Type B pancreatic cell (in vitro differentiated cells): ENCODE results near the gene ATXN7L2. TPM values are rescaled to one million over a fixed set of nuclear protein-coding genes. Genes with fewer than 3 reads are reported as not detected.
A peak's percentile ranks its signal among the peaks of the same experiment; 100 is the strongest.
"Not testable (repeated sequence)": the region's sequence is repeated elsewhere in the genome, so short reads cannot be mapped to it uniquely, and the experiment has no call there.

Experiments used
- DNase-seq: peaks from one replicate; pipeline ENCODE4 v3.0.0; 2021; ENCODE audit warnings: mixed read lengths; ENCODE audit not compliant: unreplicated experiment; ENCODE audit errors: extremely low spot score
- H3K27ac Mint-ChIP-seq: 2 replicates; pipeline ENCODE4 v1.8.0; 2021; ENCODE audit warnings: mild to moderate bottlenecking, mixed read lengths
- H3K27me3 Mint-ChIP-seq: 2 replicates; pipeline ENCODE4 v1.8.0; 2021; ENCODE audit warnings: mixed read lengths
- H3K36me3 Mint-ChIP-seq: 2 replicates; pipeline ENCODE4 v1.8.0; 2021; ENCODE audit warnings: mixed read lengths
- H3K4me1 Mint-ChIP-seq: one replicate; pipeline ENCODE4 v1.8.0; 2021; ENCODE audit warnings: mixed read lengths; ENCODE audit not compliant: unreplicated experiment
- H3K4me3 Mint-ChIP-seq: 2 replicates; pipeline ENCODE4 v1.8.0; 2021; ENCODE audit warnings: mild to moderate bottlenecking, mixed read lengths
- H3K9me3 Mint-ChIP-seq: 2 replicates; pipeline ENCODE4 v1.8.0; 2021; ENCODE audit warnings: mixed read lengths
- CTCF ChIP-seq: fragments of 200-600 bp; sonication (generic); conservative IDR thresholded peaks from 2 replicates; pipeline ENCODE4 v1.5.0; 2021; ENCODE audit warnings: antibody characterized with exemption, mild to moderate bottlenecking
- total RNA-seq: library from RNA; stranded (reverse); gene quantifications from 2 replicates; pipeline ENCODE4 v1.2.1, GENCODE V29; 2021; ENCODE audit warnings: low replicate concordance

ATXN7L2 gene
- total RNA-seq, 1 donor from 2014 or later, result 12.0 TPM

GRCh38 chr1:109472779-109473178 lies 10.9 kb upstream of the ATXN7L2 start:
- Mint-ChIP-seq H3K27me3 (peaks cover 87% of the 10 kb centered on the region), H3K9me3 (no peaks in the 10 kb centered on the region), H3K27ac (no peak overlapping the region)

GRCh38 chr1:109473284-109474057 lies 10.2 kb upstream of the ATXN7L2 start:
- not testable (repeated sequence) for DNase-seq, H3K27ac Mint-ChIP-seq, H3K36me3 Mint-ChIP-seq, H3K9me3 Mint-ChIP-seq, H3K4me1 Mint-ChIP-seq, H3K4me3 Mint-ChIP-seq
- peaks cover 84% of the 10 kb centered on the region for H3K27me3 Mint-ChIP-seq

More at GRCh38 chr1:109472779-109473178, 10.9 kb upstream of the ATXN7L2 start:
- H3K4me3 Mint-ChIP-seq, result no peak overlapping the region
- H3K4me1 Mint-ChIP-seq, result no peaks in the 10 kb centered on the region
- TF ChIP-seq CTCF, result no peak
- no peaks in the 10 kb centered on the region for H3K36me3 Mint-ChIP-seq
- DNase-seq, result no peak

GRCh38 chr1:109474697-109475096 lies 9.0 kb upstream of the ATXN7L2 start:
- DNase-seq, result no peak
- Mint-ChIP-seq H3K4me3 (no peak overlapping the region), H3K36me3 (no peaks in the 10 kb centered on the region), H3K27ac (no peak overlapping the region), H3K9me3 (peaks cover 5% of the 10 kb centered on the region), H3K27me3 (peaks cover 84% of the 10 kb centered on the region), H3K4me1 (no peaks in the 10 kb centered on the region)
- no peak for TF ChIP-seq CTCF

GRCh38 chr1:109475261-109475660 lies 8.4 kb upstream of the ATXN7L2 start:
- TF ChIP-seq CTCF, result no peak
- peaks cover 83% of the 10 kb centered on the region for H3K27me3 Mint-ChIP-seq
- H3K4me1 Mint-ChIP-seq, result no peaks in the 10 kb centered on the region
- H3K36me3 Mint-ChIP-seq, result no peaks in the 10 kb centered on the region
- H3K9me3 Mint-ChIP-seq, result peaks cover 5% of the 10 kb centered on the region
- no peak overlapping the region for H3K4me3 Mint-ChIP-seq
- DNase-seq, result peak; percentile 39
- no peak overlapping the region for H3K27ac Mint-ChIP-seq

GRCh38 chr1:109476825-109477224 lies 6.9 kb upstream of the ATXN7L2 start:
- H3K36me3 Mint-ChIP-seq, result no peaks in the 10 kb centered on the region
- H3K4me3 Mint-ChIP-seq, result no peak overlapping the region
- H3K27me3 Mint-ChIP-seq, result peaks cover 81% of the 10 kb centered on the region
- no peaks in the 10 kb centered on the region for H3K4me1 Mint-ChIP-seq
- H3K27ac Mint-ChIP-seq, result no peak overlapping the region
- no peak for TF ChIP-seq CTCF
- peaks cover 5% of the 10 kb centered on the region for H3K9me3 Mint-ChIP-seq
- peak; percentile 25 for DNase-seq

- peaks cover 82% of the 10 kb centered on the region for H3K27me3 Mint-ChIP-seq
These were observed 5.9 kb upstream of the ATXN7L2 start for GRCh38 chr1:109477821-109478220.

More at GRCh38 chr1:109477821-109478220, 5.9 kb upstream of the ATXN7L2 start:
- Mint-ChIP-seq H3K9me3 (peaks cover 5% of the 10 kb centered on the region), H3K27ac (no peak overlapping the region), H3K36me3 (no peaks in the 10 kb centered on the region), H3K4me3 (no peak overlapping the region), H3K4me1 (no peaks in the 10 kb centered on the region)
- TF ChIP-seq CTCF, result no peak
- peak; percentile 47 for DNase-seq
